KG1 (cell line): ENCODE measurements around the gene RNF225.
A peak's percentile ranks its signal among the peaks of the same experiment; 100 is the strongest.
"Not testable (repeated sequence)": the region's sequence is repeated elsewhere in the genome, so short reads cannot be mapped to it uniquely, and the experiment has no call there.

Experiments used
- DNase-seq: peaks from one replicate; lab custom pipeline; 2025; lab: John Stamatoyannopoulos, UW

The RNF225 gene

DNA sequence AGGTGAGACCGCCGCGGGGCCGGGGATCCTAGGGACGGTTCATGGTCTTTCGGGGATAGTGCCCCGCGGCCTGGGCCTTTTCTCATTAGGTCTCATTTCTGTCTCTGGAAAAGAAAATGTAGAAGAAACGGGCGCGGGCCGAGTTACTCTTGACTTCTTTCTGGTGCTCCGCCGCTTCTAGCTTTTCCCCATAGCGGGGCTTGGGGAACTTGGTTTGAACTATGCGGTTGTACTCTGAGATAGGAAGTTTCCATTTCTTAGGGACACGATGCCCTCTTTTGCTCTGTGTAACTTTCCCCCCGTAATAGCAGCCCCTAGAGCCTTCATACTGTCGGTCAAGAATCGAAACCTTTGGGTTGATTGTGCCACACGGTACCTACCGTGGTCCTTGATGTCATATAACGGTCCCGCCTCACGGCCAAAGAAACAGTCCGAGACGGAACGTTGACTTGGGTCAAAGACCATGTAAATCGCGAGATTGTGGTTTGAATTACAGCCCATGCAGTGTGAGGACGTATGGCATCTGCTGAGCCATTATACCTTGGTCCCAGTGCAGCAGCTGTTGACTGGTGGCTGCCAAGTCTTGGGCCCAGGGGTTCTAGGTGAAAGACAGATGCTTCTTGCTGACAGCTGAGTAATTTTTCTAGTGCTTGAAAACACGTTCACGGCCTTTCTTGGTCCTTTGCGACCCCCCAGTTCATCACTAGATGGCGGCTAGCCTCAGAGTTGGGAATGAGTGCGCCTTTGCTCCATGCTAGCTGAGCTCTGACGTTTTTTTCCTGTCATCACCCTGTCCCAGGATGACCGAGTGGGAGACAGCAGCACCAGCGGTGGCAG lies 7.9 kb upstream of the RNF225 start:
- no peak for DNase-seq

DNA sequence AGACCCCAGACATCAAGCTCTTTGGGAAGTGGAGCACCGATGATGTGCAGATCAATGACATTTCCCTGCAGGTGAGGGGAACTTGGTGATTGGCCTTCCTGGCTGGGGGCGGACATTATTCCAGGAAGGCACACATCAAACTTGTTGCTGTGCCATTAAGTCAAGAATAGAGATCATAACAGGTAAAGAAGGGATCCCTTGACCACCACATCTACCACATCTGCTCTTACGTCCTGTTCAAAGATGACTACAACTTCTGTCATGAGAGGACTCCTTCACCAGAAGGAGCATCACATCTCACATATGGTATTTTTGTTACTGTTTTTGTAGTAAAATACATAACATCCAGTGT lies 7.3 kb upstream of the RNF225 start:
- no peak for DNase-seq

DNA sequence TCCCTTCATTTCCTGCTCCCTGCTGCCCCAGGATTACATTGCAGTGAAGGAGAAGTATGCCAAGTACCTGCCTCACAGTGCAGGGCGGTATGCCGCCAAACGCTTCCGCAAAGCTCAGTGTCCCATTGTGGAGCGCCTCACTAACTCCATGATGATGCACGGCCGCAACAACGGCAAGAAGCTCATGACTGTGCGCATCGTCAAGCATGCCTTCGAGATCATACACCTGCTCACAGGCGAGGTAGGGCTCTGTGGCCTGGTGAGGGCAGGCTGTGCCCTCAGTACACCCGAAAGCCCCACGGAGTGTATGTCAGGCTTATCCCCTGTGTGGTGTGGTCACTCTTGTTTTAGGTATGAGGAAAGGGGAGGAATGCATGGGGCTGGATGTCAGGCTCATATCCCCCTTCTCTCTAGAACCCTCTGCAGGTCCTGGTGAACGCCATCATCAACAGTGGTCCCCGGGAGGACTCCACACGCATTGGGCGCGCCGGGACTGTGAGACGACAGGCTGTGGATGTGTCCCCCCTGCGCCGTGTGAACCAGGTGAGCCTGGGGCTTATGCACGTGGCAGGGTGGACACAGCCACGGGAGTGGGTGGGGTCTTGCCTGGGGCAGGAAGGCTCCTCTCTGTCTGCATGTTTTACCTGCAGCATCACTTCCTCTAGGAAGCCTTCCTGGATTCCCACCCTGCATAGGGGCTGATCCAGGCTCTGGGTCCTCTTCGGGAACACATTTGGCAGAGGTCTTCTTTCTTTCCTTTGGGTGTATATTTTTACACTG lies 2.3 kb upstream of the RNF225 start:
- DNase-seq = no peak

DNA sequence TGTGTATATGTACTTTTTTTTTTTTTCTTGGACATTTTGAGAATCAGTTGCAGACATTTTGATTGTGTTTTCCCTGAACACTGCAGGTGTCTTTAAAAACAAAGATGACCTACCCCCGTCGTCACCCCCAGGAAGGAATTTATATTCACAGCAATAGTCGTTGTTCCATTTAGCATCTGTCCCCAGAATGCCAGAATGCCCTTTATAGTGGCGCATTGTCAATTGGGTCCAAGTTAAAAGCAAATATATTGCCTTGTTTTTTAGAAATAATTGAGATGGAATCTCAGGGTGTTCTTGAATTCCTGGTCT lies 1.8 kb upstream of the RNF225 start:
- DNase-seq = no peak

DNA sequence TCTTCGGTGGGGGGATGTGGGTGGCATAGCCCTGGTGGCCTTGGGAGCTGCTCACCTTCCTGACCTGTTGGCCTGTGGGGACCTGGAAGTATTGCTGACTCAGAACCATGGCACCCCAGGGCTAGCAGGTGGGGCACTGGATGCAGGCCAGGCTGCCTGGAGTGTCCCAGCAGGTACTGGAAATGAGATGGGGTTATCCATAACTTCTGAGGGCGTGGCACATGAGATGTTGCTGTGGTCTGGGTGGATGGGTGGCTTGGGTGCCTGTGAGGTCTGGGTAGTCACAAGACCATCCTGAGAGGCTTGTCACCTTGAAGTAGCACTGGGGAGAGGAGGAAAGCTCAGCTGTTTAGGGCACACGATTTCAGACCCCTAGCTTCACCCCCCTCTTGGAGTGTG lies 636 bp upstream of the RNF225 start:
- no peak for DNase-seq

DNA sequence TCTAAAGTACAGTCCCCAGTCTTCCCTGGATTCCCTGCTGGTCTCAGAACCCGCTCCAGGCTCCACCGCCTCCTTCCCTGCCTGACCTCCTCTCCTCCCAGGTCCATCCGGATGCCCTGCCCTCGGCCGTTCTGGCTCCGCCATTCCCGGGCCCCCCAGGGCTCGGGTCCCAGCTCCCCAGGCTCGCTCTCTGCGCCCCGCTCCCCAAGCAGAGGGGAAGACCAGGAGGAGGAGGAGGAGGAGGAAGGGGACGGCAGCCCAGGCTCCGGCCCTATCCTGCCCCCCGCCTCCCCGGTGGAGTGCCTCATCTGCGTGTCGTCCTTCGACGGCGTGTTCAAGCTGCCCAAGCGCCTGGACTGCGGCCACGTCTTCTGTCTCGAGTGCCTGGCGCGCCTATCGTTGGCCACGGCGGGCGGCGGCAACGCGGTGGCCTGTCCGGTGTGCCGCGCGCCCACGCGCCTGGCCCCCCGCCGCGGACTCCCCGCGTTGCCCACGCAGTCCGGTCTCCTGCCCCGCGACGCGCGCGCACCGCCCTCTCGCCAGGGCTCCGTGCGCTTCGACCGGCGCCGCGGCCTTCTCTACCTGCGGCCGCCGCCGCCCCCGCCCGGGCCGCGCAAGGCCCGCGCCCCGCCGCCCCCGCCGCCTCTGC lies 647 bp downstream of the RNF225 start:
- DNase-seq = no peak

DNA sequence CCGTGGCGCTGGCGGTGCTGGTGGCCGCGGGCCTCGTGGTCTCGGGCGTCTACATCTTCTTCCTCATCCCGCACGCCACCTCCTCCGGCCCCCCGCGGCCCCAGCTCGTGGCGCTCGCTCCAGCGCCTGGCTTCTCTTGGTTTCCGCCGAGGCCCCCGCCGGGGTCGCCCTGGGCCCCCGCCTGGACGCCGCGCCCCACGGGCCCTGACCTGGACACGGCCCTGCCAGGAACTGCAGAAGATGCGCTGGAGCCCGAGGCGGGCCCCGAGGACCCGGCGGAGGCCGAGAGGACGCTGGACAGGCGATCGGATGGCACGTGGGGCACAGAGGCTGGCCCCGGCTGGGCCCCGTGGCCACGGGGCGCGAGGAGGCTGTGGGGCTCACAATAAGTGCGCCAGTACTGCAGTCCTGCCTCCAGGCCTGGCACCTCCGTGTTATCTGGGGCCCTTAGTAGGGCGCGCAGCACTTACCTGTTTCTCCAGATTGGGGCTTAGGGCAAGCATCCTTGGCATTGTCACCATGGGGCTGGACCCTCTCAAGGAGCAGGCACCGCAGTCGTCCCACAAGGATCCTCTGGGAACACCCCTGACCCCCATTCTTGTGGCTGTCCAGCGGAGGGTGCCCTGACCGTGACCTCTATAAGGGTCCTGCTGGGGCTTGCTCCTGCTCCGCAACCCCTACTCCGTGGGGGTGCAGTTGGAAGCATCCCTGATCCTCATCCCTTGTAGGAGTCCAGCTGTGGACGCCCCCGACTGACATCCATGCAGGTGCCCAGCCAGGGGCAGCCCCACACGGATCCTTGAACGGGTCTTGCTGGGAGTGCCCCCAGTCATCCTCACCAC lies 1.5 kb downstream of the RNF225 start:
- no peak for DNase-seq

DNA sequence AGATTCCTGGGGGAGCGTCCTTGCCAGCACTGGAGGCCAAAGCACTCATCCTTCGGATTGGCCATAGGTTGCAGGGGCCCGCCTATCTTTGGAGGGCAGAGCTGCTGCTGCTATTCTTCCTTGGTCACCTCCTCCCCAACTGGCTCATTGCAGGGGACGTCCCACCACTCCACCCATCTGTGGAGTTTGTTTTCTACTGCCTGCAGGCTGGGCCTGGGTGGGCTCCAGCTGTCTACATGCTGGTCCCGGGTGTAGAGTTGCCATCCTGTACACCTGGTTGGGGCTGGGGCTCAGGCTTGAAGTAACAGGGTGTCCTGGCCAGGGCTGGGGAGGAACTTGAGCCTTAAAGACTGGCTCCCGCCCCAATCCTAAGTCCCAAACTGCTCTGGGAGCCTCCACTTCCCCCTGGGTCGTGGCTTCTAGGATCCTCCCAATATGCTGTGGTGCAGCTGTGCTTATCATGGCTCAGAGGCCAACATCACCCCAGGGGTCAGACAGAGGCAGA lies 2.1 kb downstream of the RNF225 start:
- no peak for DNase-seq

DNA sequence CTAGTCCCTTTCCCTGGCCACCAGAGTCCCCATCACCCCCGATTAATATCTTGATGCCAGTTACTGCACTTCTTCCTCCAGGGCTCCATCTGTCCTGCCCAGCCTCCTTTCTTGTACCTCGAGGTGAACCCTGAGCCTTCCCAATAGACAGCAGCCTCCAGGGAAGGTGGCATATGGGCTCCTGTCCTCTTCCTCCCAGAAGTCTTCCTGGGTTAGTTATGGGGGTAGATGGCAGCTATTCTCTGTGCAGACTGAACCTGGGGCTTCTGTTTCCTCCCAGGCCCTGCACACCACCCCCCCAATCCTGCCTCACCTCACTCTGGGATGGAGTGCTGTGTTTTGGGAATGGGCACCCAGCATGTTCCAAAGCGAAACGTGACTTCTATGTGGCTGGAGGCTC lies 2.6 kb downstream of the RNF225 start:
- DNase-seq = no peak

DNA sequence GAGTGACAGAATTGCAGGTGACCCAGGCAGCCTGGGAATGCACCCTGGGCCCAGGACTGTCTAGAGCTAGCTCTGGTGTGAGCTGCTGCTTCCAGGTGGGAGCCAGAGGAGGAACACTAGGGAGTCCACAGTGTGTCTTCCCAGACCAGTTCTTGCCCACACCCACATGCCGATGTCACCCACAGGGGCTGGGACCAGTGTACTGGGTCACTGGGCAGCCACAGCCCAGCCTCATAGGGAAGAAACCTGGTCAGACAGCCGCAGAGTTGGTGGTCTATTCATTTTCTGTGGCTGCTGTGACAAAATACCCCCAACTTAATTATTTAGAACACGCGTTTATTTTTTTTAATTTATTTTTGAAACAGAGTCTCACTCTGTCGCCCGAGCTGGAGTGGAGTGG lies 3.1 kb downstream of the RNF225 start:
- DNase-seq = no peak

DNA sequence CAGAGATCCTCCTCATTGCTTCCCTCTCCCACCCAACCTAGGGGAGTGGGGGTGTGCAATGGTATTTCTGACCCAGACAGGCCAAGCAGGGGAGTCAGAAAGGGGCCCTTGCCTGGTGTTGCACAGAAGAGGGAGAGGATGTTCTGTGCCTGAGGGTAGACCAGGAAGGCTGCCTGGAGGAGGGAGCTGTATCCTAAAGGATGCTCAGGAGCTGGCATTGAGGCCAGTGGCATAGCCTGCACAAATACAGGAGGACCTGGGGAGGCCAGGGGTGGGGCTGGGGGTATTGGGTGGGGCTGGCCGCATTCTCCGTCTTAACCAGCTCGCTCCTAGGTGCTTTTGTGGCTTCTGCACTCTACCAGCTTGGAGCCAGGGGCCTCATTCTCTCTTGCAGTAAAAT lies 4.4 kb downstream of the RNF225 start:
- DNase-seq = no peak

DNA sequence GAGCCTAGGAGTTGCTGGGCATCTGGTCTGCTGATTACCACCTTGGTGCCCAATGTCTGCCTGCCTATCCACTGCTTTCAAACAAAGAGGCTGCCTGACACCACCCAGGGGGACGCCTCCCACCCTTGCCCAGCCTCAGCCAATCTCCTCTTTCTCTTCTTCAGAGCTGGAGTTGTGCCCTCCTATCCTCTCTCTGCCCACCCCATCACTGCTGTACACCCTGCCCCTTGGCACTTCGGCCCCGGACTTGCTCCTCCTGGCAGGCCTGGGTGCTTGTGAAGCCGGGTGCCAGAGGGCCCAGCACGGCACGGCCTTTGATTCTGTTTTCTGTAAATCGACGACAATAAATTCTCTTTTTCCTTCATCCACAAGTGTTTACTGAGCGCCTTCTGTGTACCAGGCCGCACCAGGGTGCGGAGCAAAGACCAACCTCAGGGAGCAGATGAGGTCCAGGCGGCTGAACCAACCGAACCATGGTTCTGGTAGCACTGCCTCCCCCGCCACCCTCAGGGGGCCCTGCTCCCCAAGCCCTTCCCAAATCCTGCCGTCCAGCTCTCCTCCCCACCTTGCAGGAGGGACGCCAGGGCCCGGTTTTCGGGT lies 5.0 kb downstream of the RNF225 start:
- DNase-seq = no peak

DNA sequence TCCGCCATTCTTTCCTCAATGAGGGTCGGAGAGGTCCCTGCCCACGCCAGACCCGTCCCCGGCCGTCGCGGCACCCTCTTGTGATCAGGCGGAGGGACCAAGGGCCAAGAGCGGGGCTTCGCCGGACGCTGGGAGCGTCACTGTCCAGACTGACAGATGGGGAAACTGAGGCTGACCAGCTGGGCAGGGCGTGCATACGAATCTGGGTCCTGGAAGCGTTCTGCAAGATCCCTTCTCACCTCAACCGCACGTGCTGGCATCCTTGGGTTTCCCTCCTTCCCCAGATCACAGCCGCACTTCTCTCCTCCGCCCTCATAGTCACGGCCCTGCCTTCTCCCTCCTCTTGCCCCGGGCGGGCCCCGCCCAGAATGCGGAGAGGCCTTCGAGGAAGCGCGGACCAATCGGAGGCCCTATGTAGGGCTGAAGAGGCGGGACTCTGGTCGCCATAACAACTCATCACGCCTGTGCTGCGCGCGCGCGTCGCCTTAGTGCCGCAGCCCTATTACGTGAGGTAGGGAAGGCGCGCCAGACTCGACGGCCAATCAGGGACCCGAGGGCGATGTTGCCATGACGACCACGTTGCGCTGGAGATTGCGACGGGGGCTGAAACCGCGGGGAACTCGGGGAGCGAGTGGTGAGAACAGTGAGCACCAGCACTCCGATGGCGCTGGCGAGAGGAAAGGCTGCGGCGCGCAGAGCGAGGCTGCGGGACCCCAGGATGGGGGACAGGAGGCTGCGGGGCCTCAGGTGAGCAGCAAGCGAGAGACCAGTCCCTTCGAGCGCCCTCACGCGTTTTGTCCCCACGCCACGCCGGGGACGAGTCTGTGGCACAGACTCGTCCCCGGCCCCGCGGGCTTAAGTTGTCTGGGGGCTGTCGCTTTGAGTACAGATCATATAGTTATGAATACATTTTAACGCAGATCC lies 5.7 kb downstream of the RNF225 start:
- peak; percentile 98 for DNase-seq

DNA sequence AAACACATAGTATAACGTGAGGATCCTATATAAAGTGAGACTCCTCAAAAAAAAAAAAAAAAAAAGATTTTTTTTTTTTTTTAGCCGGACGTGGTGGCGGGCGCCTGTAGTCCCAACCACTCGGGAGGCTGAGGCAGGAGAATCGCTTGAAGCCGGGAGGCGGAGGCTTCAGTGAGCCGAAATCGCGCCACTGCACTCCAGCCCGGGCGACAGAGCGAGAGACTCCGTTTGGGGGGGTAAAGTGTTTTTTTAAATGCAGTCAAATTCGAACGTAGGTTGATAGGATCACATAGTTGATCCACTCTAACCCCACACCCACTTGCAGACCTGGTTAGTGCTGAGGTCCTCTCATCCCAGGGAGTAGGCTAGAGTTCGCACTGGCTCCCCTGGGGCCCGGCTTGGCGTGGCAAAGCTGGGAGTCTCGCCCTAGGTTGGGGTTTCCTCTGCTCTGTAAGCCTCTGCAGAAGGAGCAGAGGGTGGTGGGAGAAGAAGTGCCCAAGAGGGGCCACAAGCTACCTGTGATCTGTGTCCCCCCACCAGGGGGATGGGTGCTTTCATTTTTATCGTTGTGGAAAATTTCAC lies 6.5 kb downstream of the RNF225 start:
- no peak for DNase-seq

DNA sequence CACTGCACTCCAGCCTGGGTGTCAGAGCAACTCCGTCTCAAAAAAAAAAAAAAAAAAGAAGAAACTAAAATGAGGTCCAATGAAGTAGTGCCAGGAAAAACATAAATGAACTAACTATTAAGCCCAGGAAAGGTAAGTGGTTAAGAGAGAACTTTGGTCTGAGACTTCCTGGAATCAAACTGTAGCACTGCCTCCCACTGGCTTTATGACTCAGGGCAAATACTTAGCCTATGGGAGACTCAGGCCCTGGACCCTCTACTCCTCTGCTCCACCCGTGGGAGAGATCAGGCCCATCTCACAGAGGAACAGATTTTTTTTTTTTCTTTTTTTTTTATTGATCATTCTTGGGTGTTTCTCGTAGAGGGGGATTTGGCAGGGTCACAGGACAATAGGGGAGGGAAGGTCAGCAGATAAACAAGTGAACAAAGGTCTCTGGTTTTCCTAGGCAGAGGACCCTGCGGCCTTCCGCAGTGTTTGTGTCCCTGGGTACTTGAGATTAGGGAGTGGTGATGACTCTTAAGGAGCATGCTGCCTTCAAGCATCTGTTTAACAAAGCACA lies 8.5 kb downstream of the RNF225 start:
- DNase-seq = not testable (repeated sequence)

DNA sequence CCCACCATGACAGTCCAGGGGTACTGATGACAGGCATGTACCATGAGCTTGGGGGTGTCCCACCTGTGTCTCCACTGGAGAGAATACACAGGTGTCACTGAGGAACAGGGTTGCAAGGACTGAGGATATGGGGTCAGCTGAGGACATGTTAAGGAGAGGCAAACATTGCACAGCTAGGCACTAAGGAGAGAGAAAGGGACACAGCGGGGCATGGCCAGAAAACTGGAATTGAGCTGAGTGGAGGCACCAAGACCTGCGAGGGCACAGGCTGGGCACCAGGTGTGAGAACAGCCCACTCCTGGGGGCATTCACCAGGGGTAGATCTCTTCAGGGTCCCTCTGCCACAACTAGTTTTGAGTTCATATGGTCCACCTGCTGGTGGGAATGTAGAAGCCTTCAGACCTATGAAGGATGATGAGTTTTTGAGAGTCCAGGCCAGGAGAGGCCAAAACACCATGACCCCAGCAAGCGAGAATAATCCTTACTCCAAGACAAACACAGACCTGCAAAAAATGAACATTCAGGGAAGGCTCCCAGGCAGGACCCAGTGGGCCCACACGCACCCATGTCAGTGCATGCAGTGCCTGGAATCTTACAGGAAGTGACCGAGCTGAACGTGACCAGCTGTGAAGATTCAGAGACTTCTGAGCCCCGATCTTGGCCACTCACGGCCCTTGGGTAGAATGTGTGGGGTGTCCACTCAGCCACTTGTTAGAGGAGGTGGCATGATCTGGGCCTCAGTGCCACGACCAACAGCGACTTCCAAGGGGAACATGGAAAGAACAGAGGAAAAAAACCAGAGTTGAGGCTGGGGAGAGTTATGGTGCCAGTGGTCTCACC lies 11.6 kb downstream of the RNF225 start:
- no peak for DNase-seq

DNA sequence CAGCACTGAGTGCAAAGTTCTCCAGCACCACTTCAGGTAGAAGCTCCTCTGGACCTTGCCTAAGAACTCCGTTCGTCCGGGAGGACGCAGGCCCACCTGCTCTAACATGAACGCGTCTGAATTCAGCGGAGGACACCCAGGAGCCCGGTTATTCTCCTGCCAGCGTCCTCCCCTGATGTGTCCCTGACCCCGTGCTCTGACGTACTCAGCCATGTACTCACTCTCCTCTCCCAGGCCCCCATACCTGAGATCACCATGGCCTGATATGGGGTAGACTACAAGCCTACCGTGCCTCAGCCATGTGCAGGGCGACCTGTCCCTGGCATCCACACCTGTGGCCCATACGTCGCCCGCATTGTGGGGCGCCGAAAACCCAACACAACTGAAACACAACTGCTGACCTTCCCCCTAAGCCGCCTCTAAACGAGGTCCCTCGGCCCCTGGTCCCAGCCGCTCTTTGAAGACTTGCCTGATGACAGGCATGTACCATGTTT lies 12.2 kb downstream of the RNF225 start:
- no peak for DNase-seq

DNA sequence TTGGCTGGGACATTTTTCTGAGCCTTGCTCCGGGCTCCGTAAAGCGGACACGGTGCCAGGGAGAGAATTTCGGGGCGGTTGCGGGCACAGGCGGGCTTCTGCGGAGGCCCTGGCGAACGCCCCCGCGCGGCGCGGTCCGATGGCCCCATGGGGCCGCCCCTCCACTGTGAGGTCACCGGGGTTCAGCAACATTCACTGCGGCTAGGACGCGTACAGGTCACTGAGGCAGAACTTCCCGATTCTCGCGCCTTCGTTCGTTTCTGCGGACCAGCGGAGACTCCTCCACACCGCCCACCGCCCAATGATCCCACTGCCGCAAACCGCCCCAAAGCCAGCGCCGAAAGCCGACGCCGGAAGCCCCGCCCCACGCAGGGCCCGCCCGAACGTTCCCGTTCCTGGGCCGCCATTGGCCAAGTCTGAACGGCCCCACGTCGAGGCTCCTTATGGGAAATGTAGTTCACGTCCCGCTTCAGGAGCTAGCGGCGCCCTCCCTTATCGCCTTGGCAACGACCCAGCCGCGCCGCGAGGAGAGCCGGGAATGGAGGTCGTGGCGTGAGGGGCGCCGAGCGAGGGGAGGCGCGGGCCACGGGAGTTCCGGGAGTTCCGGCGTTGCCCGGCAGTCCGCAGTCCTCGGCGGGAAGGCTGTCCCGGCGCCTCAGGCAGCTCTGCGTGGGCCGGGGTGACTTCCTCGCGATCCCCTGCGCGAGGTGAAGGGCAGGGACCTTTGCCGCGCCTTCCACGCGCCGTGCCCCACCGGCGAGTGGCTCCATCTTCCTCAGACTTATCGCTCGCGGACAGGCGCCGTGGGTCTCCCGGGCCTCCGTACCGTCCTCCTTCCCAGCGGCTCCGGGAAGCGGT lies 12.9 kb downstream of the RNF225 start, which contains the start of gene ZNF584:
ZNF584 (plus strand) TSS at position 498 of the 858 bp plus-strand sequence. CDS start 499 bp downstream, outside the sequence.
- peak; percentile 96 for DNase-seq
